Smooth muscle cell (in vitro differentiated cells): ENCODE data around the gene FBXL16. TPM values are rescaled to one million over a fixed set of nuclear protein-coding genes. Genes with fewer than 3 reads are reported as not detected.

Source experiments
- DNase-seq: peaks from one replicate; lab custom pipeline; 2025; ENCODE audit not compliant: unreplicated experiment; lab: John Stamatoyannopoulos, UW
- H2AFZ ChIP-seq: fragments of 200-600 bp; sonication (generic); 2 replicates; pipeline ENCODE4 v1.6.0; 2016; ENCODE audit warnings: antibody characterized with exemption, low read depth, mild to moderate bottlenecking
- H3F3A ChIP-seq: fragments of 200-600 bp; sonication (generic); 2 replicates; pipeline ENCODE4 v1.6.0; 2017; ENCODE audit warnings: antibody characterized with exemption, low read depth
- H3K27ac ChIP-seq: fragments of 200-600 bp; sonication (generic); 2 replicates; pipeline ENCODE4 v1.5.1; 2016; ENCODE audit warnings: low read depth, mild to moderate bottlenecking
- H3K27me3 ChIP-seq: fragments of 200-600 bp; sonication (generic); 2 replicates; pipeline ENCODE4 v1.6.1; 2016; ENCODE audit warnings: low read depth, mild to moderate bottlenecking
- H3K36me3 ChIP-seq: fragments of 200-600 bp; sonication (generic); 2 replicates; pipeline ENCODE4 v1.5.1; 2016; ENCODE audit warnings: low read depth
- H3K4me1 ChIP-seq: fragments of 200-600 bp; sonication (generic); 2 replicates; pipeline ENCODE4 v1.5.1; 2016; ENCODE audit warnings: low read depth
- H3K4me2 ChIP-seq: fragments of 200-600 bp; sonication (generic); 2 replicates; pipeline ENCODE4 v1.6.0; 2016; ENCODE audit warnings: mild to moderate bottlenecking
- H3K4me3 ChIP-seq: fragments of 200-600 bp; sonication (generic); 2 replicates; pipeline ENCODE4 v1.5.1; 2016; ENCODE audit warnings: mild to moderate bottlenecking
- H3K79me2 ChIP-seq: fragments of 200-600 bp; sonication (generic); 2 replicates; pipeline ENCODE4 v1.6.0; 2016; ENCODE audit warnings: low read depth, mild to moderate bottlenecking
- H3K9ac ChIP-seq: fragments of 200-600 bp; sonication (generic); 2 replicates; pipeline ENCODE4 v1.6.0; 2016; ENCODE audit warnings: low read depth
- H3K9me3 ChIP-seq: fragments of 200-600 bp; sonication (generic); replicated peaks from 2 replicates; pipeline ENCODE4 v1.5.1; 2016; ENCODE audit warnings: low read depth
- H4K20me1 ChIP-seq: fragments of 200-600 bp; sonication (generic); 2 replicates; pipeline ENCODE4 v1.6.0; 2016; ENCODE audit warnings: low read depth
- CTCF ChIP-seq: fragments of 200-600 bp; sonication (generic); IDR thresholded peaks from 2 replicates; pipeline ENCODE4 v1.5.1; 2017; ENCODE audit warnings: borderline replicate concordance, mild to moderate bottlenecking, antibody characterized with exemption; ENCODE audit not compliant: insufficient read depth, poor library complexity, severe bottlenecking
- WGBS: methylation state at CpG from one replicate; pipeline ENCODE4 v1.1.7; 2016; ENCODE audit warnings: low lambda C conversion rate; 5-methylcytosine and 5-hydroxymethylcytosine counted together
- polyA plus RNA-seq: library from polyadenylated mRNA; unstranded; fragments of >200 nt; fragmentation: Nextera tagmentation; extraction: Ambion mirVana; gene quantifications from 2 replicates; pipeline ENCODE4 v1.2.1, GENCODE V29; 2016
- total RNA-seq: library from RNA; depleted of rRNA; stranded (reverse); fragments of >200 nt; gene quantifications from 2 replicates; pipeline ENCODE4 v1.2.3, GENCODE V29; 2014

The FBXL16 gene
- total and polyA plus RNA-seq, 2 experiments from 2014 or later, result 0.17 to 0.76 TPM

GRCh38 chr16:654034-654433 is 51.6 kb downstream of the FBXL16 start:
- no peak for TF ChIP-seq CTCF
- DNase-seq, result no peak
- 93% methylated on average over 12 of the region's 12 CpGs for WGBS

GRCh38 chr16:652454-653305 is 52.9 kb downstream of the FBXL16 start:
- Histone ChIP-seq H3K4me3 (no peak overlapping the region), H4K20me1 (no peaks in the 10 kb centered on the region), H3K36me3 (no peaks in the 10 kb centered on the region), H3K27ac (no peak overlapping the region), H3K4me2 (no peak overlapping the region), H3K9ac (no peak overlapping the region), H3F3A (peaks cover 6% of the 10 kb centered on the region), H2AFZ (no peak overlapping the region), H3K27me3 (no peaks in the 10 kb centered on the region), H3K4me1 (peaks cover 14% of the 10 kb centered on the region), H3K79me2 (peaks cover 4% of the 10 kb centered on the region), H3K9me3 (no peaks in the 10 kb centered on the region)
- DNase-seq, result no peak
- 93% methylated on average over 28 of the region's 28 CpGs for WGBS
- no peak for TF ChIP-seq CTCF

More at GRCh38 chr16:654034-654433, 51.6 kb downstream of the FBXL16 start:
- Histone ChIP-seq H3K4me2 (no peak overlapping the region), H2AFZ (no peak overlapping the region), H3K9me3 (no peaks in the 10 kb centered on the region), H3K27me3 (no peaks in the 10 kb centered on the region), H3F3A (no peaks in the 10 kb centered on the region), H3K36me3 (no peaks in the 10 kb centered on the region), H3K79me2 (no peaks in the 10 kb centered on the region), H3K4me1 (peaks cover 7% of the 10 kb centered on the region), H4K20me1 (no peaks in the 10 kb centered on the region), H3K9ac (no peak overlapping the region), H3K27ac (no peak overlapping the region), H3K4me3 (no peak overlapping the region)

GRCh38 chr16:651844-652243 is 53.8 kb downstream of the FBXL16 start:
- Histone ChIP-seq H3K79me2 (peaks cover 4% of the 10 kb centered on the region), H4K20me1 (no peaks in the 10 kb centered on the region), H3K36me3 (no peaks in the 10 kb centered on the region), H3K9ac (no peak overlapping the region), H2AFZ (no peak overlapping the region), H3K27ac (no peak overlapping the region), H3K4me3 (no peak overlapping the region), H3K27me3 (no peaks in the 10 kb centered on the region), H3F3A (peaks cover 6% of the 10 kb centered on the region), H3K4me2 (no peak overlapping the region), H3K9me3 (no peaks in the 10 kb centered on the region), H3K4me1 (peaks cover 14% of the 10 kb centered on the region)
- no peak for DNase-seq
- TF ChIP-seq CTCF, result no peak
- WGBS, result 96% methylated on average over 22 of the region's 22 CpGs

GRCh38 chr16:649631-650030 is 56.0 kb downstream of the FBXL16 start:
- no peaks in the 10 kb centered on the region for H3K9me3 ChIP-seq
- peaks cover 14% of the 10 kb centered on the region for H3K4me1 ChIP-seq
- peaks cover 6% of the 10 kb centered on the region for H3F3A ChIP-seq
- peak overlapping the region; percentile 88 for H3K4me3 ChIP-seq
- H2AFZ ChIP-seq, result peak overlapping the region; percentile 59
- H3K4me2 ChIP-seq, result peak overlapping the region; percentile 100
- H3K36me3 ChIP-seq, result no peaks in the 10 kb centered on the region
- TF ChIP-seq CTCF, result no peak
- H4K20me1 ChIP-seq, result no peaks in the 10 kb centered on the region
- H3K79me2 ChIP-seq, result peaks cover 4% of the 10 kb centered on the region
- DNase-seq, result no peak
- no peaks in the 10 kb centered on the region for H3K27me3 ChIP-seq
- H3K27ac ChIP-seq, result peak overlapping the region; percentile 82
- peak overlapping the region; percentile 87 for H3K9ac ChIP-seq
- WGBS, result 12% methylated on average over 16 of the region's 44 CpGs
